GM10266 (cell line): ENCODE measurements around the gene IMPA2.
"Not testable (repeated sequence)": the region's sequence is repeated elsewhere in the genome, so short reads cannot be mapped to it uniquely, and the experiment has no call there.

Experiments
- DNase-seq: peaks from one replicate; pipeline ENCODE4 v3.0.0; 2012; ENCODE audit errors: extremely low spot score
- CTCF ChIP-seq: IDR thresholded peaks from 2 replicates; pipeline ENCODE4 v1.5.1; 2012; ENCODE audit warnings: mild to moderate bottlenecking, low read depth; ENCODE audit not compliant: control insufficient read depth, insufficient read depth; ENCODE audit errors: missing control alignments

The IMPA2 gene

GRCh38 chr18:12072996-12073395, 91.7 kb downstream of the IMPA2 start:
- no peak for TF ChIP-seq CTCF
- no peak for DNase-seq

GRCh38 chr18:12074736-12075135, 93.4 kb downstream of the IMPA2 start:
- peak; percentile 22 for TF ChIP-seq CTCF
- DNase-seq, result no peak

GRCh38 chr18:12076424-12077140, 95.3 kb downstream of the IMPA2 start:
- DNase-seq, result no peak
- no peak for TF ChIP-seq CTCF

- not testable (repeated sequence) for DNase-seq
Observed at GRCh38 chr18:12077994-12078393, 96.7 kb downstream of the IMPA2 start.

- TF ChIP-seq CTCF, result no peak
Observed at GRCh38 chr18:12079491-12080237, 98.4 kb downstream of the IMPA2 start.

More at GRCh38 chr18:12079491-12080237, 98.4 kb downstream of the IMPA2 start:
- DNase-seq, result no peak
